ENCODE measurements around the gene AKAP17A.

GRCh38 chrX:1598876-1599790 is 7.7 kb downstream of the AKAP17A start:
- no peak for TF ChIP-seq RAD21 (conservative IDR thresholded peaks at IDR 0.05)
- TF ChIP-seq POLR2AphosphoS5 (IDR thresholded peaks at IDR 0.05), result no peak
- TF ChIP-seq CTCF (IDR thresholded peaks at IDR 0.05; ENCODE audit: poor library complexity, severe bottlenecking), result no peak
- TF ChIP-seq TAF1 (IDR thresholded peaks at IDR 0.05; ENCODE audit: low read depth), result no peak
- no peak for TF ChIP-seq EZH2 (IDR thresholded peaks at IDR 0.05; ENCODE audit: borderline replicate concordance, insufficient read depth, low read length, poor library complexity, severe bottlenecking)
- TF ChIP-seq MXI1 (conservative IDR thresholded peaks at IDR 0.05; ENCODE audit: poor library complexity, severe bottlenecking), result no peak

Measured in neural cell (in vitro differentiated cells).